HCT116 (cell line): Measurements from ENCODE around the gene CDON. TPM values are rescaled to one million over a fixed set of nuclear protein-coding genes. Genes with fewer than 3 reads are reported as not detected.

Source experiments
- ATAC-seq: fragments of 200-7000 bp; cut with Tn5 transposase; 2 replicates; pipeline ENCODE4 v1.9.1; 2020; ENCODE audit warnings: mild to moderate bottlenecking, moderate library complexity
- BruUV-seq: library from RNA; stranded (reverse); fragments of 400-500 nt; replicated peaks from 2 replicates; lab custom pipeline; 2021; lab: Mats Ljungman, UMichigan
- CTCF ChIA-PET: fragments of 300-600 bp; sonication (Branson Sonifier 250); formaldehyde crosslinking; loops from one replicate; lab custom pipeline; 2021; ENCODE audit warnings: antibody characterized with exemption; lab: Charles Lee
- POLR2A ChIA-PET: fragments of 300-600, 350-600 bp; sonication (Branson Sonifier 250); formaldehyde crosslinking; loops from one replicate; lab custom pipeline; 2021; ENCODE audit warnings: antibody characterized with exemption; lab: Charles Lee
- RAD21 ChIA-PET, 2 experiments: fragments of 300-600 bp; sonication (Branson Sonifier 250); formaldehyde crosslinking; loops; one replicate each; lab custom pipeline; 2023; ENCODE audit warnings: low total read pairs in 2 of 2; ENCODE audit not compliant: uncharacterized antibody in 2 of 2, unreplicated experiment in 2 of 2, low non-redundant PET in 1 of 2; lab: Charles Lee
- DNase-seq: peaks from one replicate; pipeline ENCODE4 v3.0.0-alpha.2; 2010; ENCODE audit warnings: low read depth, low spot score
- H2AFZ ChIP-seq: fragments of 200-600 bp; shearing (Covaris generic), sonication (generic); 2 replicates; pipeline ENCODE4 v1.6.1; 2017; ENCODE audit warnings: low read depth, mixed run types, mixed read lengths, antibody characterized with exemption, low read length; ENCODE audit not compliant: poor library complexity, severe bottlenecking
- H3K27ac ChIP-seq: 2 replicates; pipeline ENCODE4 v1.5.1; 2012; ENCODE audit warnings: low read depth, low read length
- H3K27me3 ChIP-seq: fragments of 200-600 bp; sonication (generic); 2 replicates; pipeline ENCODE4 v1.6.1; 2016; ENCODE audit warnings: mixed run types, low read length, mixed read lengths; ENCODE audit not compliant: insufficient read depth
- H3K36me3 ChIP-seq, 2 experiments: fragments of 200-500 bp in 1 of 2; fragments of 200-600 bp in 1 of 2; sonication (Bioruptor generic) in 1 of 2; sonication (generic) in 1 of 2; 2 replicates each; pipeline versions ENCODE4 v1.5.1 to v1.6.1; 2014 to 2016; ENCODE audit warnings: low read length in 2 of 2, inconsistent platforms in 1 of 2, mixed read lengths in 1 of 2, mixed run types in 1 of 2; ENCODE audit not compliant: insufficient read depth in 2 of 2, control insufficient read depth in 1 of 2
- H3K4me1 ChIP-seq, 2 experiments: fragments of 200-600 bp in 1 of 2; sonication (generic) in 1 of 2; 2 replicates each; pipeline versions ENCODE4 v1.5.1 to v1.6.1; 2012 to 2017; ENCODE audit warnings: low read length in 2 of 2, inconsistent platforms in 1 of 2, mild to moderate bottlenecking in 1 of 2, mixed read lengths in 1 of 2, mixed run types in 1 of 2, moderate library complexity in 1 of 2; ENCODE audit not compliant: insufficient read depth in 2 of 2, control insufficient read depth in 1 of 2
- H3K4me2 ChIP-seq: fragments of 200-600 bp; sonication (generic); 2 replicates; pipeline ENCODE4 v1.6.1; 2017; ENCODE audit warnings: mixed run types, low read length, mixed read lengths
- H3K4me3 ChIP-seq, 2 experiments: fragments of 200-600 bp in 1 of 2; sonication (generic) in 1 of 2; replicated peaks in 1 of 2; 2 replicates each; pipeline ENCODE4 v1.5.1; 2011 to 2016; ENCODE audit warnings: low read length in 2 of 2, control low read depth in 1 of 2, low read depth in 1 of 2, mild to moderate bottlenecking in 1 of 2, mixed read lengths in 1 of 2, mixed run types in 1 of 2
- H3K79me2 ChIP-seq: fragments of 200-600 bp; sonication (generic); 2 replicates; pipeline ENCODE4 v1.6.1; 2017; ENCODE audit warnings: mild to moderate bottlenecking, mixed run types, low read length, moderate library complexity, mixed read lengths; ENCODE audit not compliant: insufficient read depth
- H3K9ac ChIP-seq: fragments of 200-600 bp; sonication (generic); 2 replicates; pipeline ENCODE4 v1.6.1; 2016; ENCODE audit warnings: low read length, mixed read lengths
- H3K9me2 ChIP-seq: fragments of 200-600 bp; sonication (generic), shearing (Covaris generic); 2 replicates; pipeline ENCODE4 v1.6.1; 2017; ENCODE audit warnings: mixed run types, mild to moderate bottlenecking, moderate library complexity; ENCODE audit not compliant: insufficient read depth
- H3K9me3 ChIP-seq, 2 experiments: fragments of 200-500 bp in 1 of 2; fragments of 200-600 bp in 1 of 2; sonication (Bioruptor generic) in 1 of 2; sonication (generic) in 1 of 2; 2 replicates each; pipeline ENCODE4 v1.6.1; 2014 to 2017; ENCODE audit warnings: low read length in 2 of 2, mixed read lengths in 2 of 2, inconsistent platforms in 1 of 2, low read depth in 1 of 2, mild to moderate bottlenecking in 1 of 2, mixed run types in 1 of 2, moderate library complexity in 1 of 2; ENCODE audit not compliant: control insufficient read depth in 1 of 2, insufficient read depth in 1 of 2
- H4K20me1 ChIP-seq: fragments of 200-600 bp; sonication (generic), shearing (Covaris generic); 2 replicates; pipeline ENCODE4 v1.6.1; 2017; ENCODE audit warnings: mixed run types, mild to moderate bottlenecking, moderate library complexity; ENCODE audit not compliant: insufficient read depth
- ELF1 ChIP-seq: IDR thresholded peaks from 2 replicates; pipeline ENCODE4 v1.6.1; 2012; ENCODE audit warnings: low read depth, borderline replicate concordance
- EZH2 ChIP-seq: fragments of 200-600 bp; sonication (generic); IDR thresholded peaks from 2 replicates; pipeline ENCODE4 v1.6.1; 2017; ENCODE audit warnings: antibody characterized with exemption, mixed run types
- EZH2phosphoT487 ChIP-seq: fragments of 200-600 bp; IDR thresholded peaks from 2 replicates; pipeline ENCODE4 v1.6.1; 2018; ENCODE audit warnings: antibody characterized with exemption, borderline replicate concordance
- JUND ChIP-seq: IDR thresholded peaks from 2 replicates; pipeline ENCODE4 v1.6.1; 2012
- MAX ChIP-seq: IDR thresholded peaks from 2 replicates; pipeline ENCODE4 v1.6.1; 2012
- POLR2A ChIP-seq: IDR thresholded peaks from 2 replicates; pipeline ENCODE4 v1.7.0; 2011; ENCODE audit warnings: borderline replicate concordance; ENCODE audit not compliant: insufficient read depth, insufficient read length; ENCODE audit errors: extremely low read depth
- YY1 ChIP-seq: IDR thresholded peaks from 2 replicates; pipeline ENCODE4 v1.6.1; 2011; ENCODE audit warnings: low read length, low read depth, moderate library complexity, mild to moderate bottlenecking; ENCODE audit not compliant: insufficient replicate concordance; ENCODE audit errors: extremely low read depth
- intact Hi-C: fragments of 100-400 bp; cut with micrococcal nuclease; formaldehyde crosslinking; loops from 2 replicates; pipeline ENCODE4 v1.10.0; 2022
- total RNA-seq: library from RNA; stranded (reverse); gene quantifications from one replicate; pipeline ENCODE4 v1.2.1, GENCODE V29; 2021; ENCODE audit not compliant: unreplicated experiment
- TF ChIP-seq, protein P1 (sequence below): IDR thresholded peaks from 2 replicates; pipeline ENCODE4 v1.6.1; 2011; ENCODE audit warnings: mild to moderate bottlenecking, low read length, moderate library complexity; ENCODE audit not compliant: insufficient replicate concordance; ENCODE audit errors: extremely low read depth

Gene CDON
- total RNA-seq, 1 experiment from 2014 or later: 16.9 TPM

DNA sequence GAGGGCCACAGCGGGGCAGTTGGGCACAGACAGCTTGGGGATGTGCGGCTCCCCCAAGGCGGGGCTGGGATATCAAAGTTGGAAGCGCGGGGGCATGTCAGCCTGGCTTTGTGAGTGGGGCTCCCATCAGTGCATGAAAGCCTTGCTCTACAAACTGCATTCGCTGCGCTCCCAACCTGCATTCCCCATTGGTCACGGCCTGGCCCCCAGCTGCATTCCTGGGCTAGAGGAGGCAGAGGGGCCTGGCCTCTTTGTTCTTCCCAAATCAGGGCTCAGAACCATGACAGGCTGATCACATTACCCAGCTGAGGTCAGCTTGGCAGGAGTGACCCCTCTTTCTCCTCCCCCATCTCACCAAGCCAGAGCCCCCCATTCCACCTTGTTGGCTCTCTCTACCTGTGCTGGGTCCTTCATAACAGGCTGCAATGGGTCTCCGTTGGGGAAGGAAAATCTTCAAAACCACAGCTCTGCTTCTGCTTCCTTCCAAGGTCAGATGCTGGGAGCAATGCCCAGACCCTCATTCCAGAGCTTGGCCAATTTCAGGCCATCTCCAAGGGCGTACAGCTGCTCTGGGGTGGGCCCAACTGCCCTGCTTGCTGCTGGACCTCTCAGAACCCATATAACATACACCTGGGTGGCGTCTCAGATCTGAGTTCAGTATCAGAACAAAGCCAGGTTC is 38.7 kb upstream of the CDON start:
- no peak overlapping the region for H3K4me2 ChIP-seq
- no peak for ATAC-seq
- H4K20me1 ChIP-seq: no peaks in the 10 kb centered on the region
- POLR2A ChIA-PET: no interaction called here
- RAD21 ChIA-PET: no interaction called here
- TF ChIP-seq EZH2phosphoT487 (no peak), MAX (no peak), EZH2 (no peak), POLR2A (no peak), JUND (no peak), YY1 (no peak), ELF1 (no peak)
- TF ChIP-seq, protein P1, sequence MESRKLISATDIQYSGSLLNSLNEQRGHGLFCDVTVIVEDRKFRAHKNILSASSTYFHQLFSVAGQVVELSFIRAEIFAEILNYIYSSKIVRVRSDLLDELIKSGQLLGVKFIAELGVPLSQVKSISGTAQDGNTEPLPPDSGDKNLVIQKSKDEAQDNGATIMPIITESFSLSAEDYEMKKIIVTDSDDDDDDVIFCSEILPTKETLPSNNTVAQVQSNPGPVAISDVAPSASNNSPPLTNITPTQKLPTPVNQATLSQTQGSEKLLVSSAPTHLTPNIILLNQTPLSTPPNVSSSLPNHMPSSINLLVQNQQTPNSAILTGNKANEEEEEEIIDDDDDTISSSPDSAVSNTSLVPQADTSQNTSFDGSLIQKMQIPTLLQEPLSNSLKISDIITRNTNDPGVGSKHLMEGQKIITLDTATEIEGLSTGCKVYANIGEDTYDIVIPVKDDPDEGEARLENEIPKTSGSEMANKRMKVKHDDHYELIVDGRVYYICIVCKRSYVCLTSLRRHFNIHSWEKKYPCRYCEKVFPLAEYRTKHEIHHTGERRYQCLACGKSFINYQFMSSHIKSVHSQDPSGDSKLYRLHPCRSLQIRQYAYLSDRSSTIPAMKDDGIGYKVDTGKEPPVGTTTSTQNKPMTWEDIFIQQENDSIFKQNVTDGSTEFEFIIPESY: no peak
- no peaks in the 10 kb centered on the region for H3K79me2 ChIP-seq
- no peaks in the 10 kb centered on the region for H3K9me3 ChIP-seq
- no peak for DNase-seq
- H3K27me3 ChIP-seq: no peaks in the 10 kb centered on the region
- no peaks in the 10 kb centered on the region for H3K36me3 ChIP-seq
- intact Hi-C loops: no loop called here
- no TSS peak for BruUV-seq
- no peaks in the 10 kb centered on the region for H3K9me2 ChIP-seq
- CTCF ChIA-PET: no interaction called here
- H3K9ac ChIP-seq: no peak overlapping the region
- no peak overlapping the region for H3K27ac ChIP-seq
- no peak overlapping the region for H2AFZ ChIP-seq
- H3K4me1 ChIP-seq: peaks cover 0 to 4% of the 10 kb centered on the region in 2 experiments; a peak in 1 of 4 replicates
- H3K4me3 ChIP-seq: no peak overlapping the region
